Measurements from ENCODE around the gene TUBB1.
"Not testable (repeated sequence)": the region's sequence is repeated elsewhere in the genome, so short reads cannot be mapped to it uniquely, and the experiment has no call there.

Gene TUBB1

DNA sequence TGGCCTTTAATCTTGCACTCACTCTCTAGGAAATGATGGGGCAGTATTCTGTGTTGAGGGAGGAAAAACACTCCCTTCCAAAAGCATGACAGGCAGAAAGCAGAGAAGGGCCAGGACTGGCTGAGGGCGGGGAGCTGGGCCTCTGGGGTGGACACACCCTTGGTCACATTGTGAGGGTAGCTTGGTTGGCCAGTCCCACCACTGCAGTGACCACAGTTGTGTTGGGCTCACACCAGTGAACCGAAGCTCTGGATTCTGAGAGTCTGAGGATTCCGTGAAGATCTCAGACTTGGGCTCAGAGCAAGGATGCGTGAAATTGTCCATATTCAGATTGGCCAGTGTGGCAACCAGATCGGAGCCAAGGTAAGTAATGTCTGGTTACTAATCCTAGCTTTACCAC lies at the start of gene TUBB1:
TUBB1 (plus strand) TSS at position 213 of the 400 bp plus-strand sequence; CDS start at position 307, 94 bp downstream.
- no peak for DNase-seq

DNA sequence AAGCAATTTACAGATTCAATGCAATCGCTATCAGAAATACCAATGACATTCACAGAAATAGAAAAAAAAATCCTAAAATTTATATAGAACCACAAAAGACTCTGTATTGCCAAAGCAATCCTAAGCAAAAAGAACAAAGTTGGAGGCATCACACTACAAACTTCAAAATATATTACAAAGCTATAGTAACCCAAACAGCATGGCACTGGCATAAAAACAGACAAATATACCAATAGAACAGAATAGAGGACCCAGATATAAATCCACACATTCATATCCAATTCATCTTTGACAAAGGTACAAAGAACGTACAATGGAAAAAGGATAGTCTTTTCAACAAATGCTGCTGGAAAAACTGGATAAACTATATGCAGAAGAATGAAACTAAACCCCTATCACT lies 49.8 kb upstream of the TUBB1 start:
- no peak for DNase-seq

DNA sequence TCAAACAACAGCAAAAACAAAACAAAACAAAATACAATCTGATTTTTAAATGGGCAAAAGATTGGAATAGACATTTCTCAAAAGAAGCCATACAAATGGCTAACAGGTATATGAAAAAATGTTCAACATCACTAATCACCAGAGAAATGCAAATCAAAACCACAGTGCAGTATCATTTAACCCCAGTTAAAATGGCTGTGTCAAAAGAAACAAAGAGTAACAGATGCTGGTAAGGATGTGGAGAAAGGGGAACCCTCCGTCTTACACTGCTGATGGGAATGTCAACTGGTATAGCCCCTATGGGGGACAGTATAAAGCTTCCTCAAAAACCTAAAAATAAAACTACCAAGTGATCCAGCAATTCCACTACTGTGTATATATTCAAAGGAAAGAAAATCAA lies 49.1 kb upstream of the TUBB1 start:
- no peak for DNase-seq

DNA sequence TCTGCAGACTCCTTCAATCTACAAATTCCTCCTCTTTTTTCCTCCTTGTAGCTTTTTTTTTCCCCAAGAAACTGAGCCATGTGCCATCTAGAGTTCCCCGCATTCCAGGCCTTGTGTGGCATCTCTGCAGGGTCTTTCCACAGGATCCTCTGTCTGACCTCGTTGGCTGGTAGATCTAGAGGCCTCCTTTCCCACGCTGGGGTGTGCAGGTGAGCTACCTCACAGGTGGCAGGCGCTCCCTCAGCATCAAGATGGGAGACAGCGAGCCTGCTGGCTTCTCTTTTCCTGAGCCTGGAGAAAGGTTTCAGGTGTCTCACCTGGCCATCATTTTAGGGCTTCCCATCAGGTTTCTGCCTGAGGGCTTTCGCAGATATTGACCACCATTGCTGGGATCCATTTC lies 47.8 kb upstream of the TUBB1 start:
- DNase-seq: no peak

DNA sequence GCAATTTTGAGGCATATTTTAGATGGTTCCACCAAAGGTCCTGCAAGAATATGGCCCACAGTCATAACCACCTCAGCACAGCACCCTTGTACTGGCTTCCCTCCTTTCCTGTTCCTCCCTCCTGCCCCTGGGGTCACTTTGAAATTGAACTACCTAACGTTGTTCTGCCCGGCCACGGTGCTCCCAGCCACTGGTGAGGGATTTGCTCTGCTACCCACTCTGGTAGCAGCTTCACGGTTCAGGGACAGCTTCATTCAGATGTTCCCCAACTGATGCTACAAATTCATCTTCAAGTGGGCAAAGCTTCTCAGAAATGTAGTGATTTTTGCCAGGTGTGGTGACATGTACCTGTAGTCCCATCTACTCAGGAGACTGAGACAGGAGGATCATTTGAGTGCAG lies 46.0 kb upstream of the TUBB1 start:
- no peak for DNase-seq

DNA sequence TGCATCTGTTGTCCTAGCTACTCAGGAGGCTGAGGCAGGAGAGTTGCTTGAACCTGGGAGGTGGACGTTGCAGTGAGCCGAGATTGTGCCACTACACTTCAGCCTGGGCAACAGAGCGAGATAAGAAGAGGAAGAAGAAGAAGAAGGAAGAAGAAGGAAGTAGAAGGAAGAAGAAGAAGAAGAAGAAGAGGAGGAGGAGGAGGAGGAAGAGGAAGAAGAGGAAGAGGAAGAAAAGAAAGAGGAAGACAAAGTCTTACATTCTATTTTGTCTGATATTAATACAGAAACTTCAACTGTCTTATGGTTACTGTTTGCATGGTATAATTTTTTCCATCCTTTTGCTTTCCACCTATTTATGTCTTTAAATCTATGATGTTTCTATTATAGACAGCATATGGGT lies 45.4 kb upstream of the TUBB1 start:
- no peak for DNase-seq

DNA sequence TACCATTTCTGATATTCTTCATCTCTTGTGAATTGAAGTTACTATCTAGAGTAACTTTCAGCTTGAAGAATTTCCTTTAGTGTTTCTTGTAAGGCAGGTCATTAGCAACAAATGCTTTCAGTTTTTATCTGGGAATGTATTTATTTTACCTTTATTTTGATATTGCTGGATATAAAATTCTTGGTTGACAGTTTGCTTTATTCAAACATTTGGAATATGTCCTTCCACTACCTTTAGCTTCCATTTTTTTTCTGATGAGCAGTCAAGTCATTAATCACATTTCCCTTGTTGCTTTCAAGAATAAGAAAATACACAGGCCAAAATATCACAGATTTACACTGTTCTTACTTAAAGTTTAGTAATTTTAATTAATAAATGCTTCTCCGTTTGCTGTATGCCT lies 43.9 kb upstream of the TUBB1 start:
- DNase-seq: no peak

DNA sequence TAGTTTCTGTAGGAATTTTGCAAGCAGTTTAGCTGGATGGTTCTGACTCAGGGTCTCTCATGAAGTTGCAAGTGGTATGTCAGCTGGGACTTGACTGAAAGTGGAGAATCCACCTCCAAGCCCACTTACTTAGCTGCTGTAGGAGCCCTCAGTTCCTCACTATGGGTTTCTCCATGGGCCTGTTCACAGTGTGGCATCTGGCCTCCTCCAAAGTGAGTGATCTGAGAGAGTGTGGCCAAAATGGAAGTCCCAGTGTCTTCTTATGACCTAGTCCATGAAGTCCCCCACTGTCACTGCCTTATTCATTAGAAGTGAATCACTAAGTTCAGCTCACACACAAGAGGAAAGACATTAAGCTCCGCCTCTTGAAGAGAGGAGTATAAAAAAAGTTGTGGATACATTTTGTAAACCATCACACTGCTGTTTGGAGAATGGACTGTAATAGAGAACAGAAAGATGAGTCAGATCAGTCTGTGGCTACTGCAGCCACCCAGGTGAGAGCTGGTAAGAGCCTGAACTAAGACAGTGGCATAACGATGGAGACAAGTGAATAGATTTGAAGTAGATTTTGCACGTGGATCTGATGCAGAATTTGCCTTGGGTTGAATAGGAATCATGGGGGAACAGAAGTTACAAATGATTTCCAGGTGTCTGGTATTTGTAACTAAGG lies 43.0 kb upstream of the TUBB1 start:
- DNase-seq: no peak

DNA sequence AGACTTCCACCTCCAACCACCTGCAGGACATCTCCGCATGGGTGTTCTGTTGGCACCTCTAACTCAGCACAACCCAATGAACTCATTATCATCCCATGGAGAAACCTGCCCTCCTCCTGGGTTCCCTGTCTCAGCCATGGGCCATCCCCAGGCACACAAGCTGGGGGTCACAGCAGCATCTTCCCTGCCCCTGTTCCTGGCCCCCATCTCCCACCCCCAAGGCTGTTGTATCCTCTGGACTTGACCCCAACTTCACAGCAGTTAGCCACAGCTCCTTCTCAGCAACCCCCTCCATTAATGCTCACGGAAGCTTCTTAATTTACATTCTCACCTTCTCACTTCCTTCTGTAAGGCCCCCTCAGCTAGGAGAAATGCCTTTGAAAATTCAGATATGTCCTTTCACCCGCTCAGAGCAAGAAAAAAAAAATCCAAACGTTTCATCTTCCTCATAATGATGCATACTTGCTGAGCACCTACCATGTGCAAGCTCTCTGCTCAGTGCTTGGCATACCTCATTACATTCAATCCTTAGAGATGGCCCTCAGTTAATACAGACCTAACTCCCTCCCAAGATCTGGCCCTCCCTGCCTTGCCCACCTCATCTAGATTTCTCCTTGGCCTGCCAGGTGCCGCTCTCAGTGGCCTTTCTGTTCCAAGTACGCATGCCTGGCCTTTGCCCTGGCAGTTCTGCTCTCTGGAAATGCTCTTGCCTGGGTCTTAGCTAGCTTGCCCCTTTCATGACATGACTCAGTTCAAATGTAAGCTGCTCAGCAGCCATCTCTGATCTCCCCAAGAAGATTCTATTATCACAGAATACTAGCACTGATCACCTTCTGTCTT lies 40.7 kb upstream of the TUBB1 start:
- DNase-seq: no peak

DNA sequence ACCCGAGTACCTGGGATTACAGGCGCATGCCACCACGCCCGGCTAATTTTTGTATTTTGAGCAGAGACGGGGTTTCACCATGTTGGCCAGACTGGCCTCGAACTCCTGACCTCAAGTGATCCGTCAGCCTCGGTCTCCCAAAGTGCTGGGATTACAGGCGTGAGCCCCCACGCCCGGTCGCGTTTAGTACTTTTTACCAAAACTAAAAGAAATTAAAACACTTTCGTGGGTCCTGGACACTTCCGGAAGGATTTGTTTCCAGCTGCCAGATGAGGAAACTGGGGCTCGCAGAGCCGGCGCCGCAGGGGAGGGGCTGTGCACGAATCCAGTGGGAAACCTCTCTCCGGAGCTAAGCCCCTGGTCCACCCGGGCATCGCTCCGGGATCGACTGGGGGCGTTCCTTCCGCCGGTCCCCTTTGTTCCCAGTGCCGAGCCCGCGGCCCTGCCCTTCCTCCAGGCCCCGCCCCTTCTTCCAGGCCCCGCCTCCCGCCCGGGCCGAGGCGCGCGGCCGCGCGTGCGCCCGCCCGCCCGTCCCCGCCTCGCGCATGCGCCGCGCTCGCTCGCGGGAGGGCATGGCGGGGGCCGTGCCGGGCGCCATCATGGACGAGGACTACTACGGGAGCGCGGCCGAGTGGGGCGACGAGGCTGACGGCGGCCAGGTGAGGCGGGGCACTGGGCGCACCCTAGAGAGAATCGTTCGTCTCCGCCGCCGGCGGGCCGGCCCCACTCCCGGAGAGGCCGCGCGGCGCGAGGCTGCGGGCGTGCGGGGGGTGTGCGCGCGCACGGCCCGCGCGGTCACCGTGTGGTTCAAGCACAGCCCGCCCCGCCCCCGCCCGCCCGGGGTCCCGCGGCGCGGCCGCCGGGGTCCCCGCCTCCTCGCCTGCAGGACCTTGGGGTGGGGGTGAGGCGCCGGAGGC lies 38.3 kb upstream of the TUBB1 start, which contains the start of gene NELFCD:
NELFCD (plus strand) TSS at position 546 of the 917 bp plus-strand sequence; CDS start at position 600, 54 bp downstream.
- peak; percentile 41 to 89 for DNase-seq

DNA sequence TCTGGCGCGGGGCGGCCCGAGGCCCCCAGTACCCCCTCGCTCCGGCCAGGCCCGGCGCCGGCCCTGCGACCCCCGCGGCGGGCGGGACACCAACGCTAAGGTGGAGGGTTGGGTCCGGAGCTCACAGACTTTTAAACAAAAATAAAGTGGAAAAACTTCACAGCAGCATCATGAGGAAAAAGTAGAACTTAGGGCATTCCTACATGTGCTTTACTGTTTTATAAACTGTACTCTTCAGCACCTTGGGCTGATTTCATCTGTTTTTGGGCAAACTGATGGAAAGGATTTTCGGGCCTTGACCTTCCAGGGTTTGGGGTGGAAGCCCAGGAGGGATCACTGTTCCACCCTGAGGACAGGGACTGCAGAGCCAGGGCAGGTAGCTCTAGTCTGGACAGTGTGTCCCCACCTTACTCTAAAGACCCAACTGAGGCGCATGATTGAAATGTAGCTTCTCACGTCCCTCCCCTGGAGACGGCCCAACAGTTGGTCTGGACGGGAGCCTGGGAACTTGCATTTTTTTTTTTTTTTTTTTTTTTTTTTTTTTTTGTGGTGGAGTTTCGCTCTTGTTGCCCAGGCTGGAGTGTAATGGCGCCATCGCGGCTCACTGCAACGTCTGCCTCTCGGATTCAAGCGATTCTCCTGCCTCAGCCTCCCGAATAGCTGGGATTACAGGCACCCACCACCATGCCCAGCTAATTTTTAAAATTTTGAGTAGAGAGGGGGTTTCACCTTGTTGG lies 37.4 kb upstream of the TUBB1 start:
- DNase-seq: peak in 1 of 2 experiments; percentile 5

DNA sequence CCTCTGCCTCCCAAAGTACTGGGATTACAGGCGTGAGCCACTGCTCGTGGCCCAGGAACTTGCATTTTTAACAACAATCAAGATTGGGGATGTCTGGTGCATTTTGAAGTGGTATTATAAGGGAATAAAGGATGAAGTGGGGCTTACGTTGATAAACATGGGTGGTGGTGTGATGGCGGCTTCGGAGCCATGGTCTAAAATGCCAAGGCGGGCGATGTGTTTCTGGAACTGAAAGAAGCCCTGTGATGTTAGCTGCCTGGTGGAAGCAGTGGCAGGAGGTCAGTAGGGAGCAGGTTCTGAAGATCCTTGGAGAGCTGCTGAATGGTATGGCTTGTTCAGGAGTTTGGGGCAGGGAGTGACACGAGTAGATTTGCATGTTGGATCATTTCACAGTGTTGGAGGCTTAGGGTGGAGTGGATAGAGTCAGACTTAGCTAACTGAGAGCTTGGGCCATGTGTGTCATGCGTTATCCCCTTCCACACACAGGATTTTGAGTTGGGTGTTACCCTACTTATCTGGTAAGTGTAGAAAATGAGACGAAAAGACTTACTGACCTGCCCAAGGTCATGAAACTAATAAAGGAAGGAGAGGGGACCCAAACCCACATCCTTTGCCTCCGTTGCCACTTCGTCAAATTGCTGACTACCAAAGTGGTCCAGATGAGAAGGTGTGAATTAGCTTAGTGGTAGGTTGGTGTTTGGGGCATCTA lies 36.7 kb upstream of the TUBB1 start:
- DNase-seq: no peak

DNA sequence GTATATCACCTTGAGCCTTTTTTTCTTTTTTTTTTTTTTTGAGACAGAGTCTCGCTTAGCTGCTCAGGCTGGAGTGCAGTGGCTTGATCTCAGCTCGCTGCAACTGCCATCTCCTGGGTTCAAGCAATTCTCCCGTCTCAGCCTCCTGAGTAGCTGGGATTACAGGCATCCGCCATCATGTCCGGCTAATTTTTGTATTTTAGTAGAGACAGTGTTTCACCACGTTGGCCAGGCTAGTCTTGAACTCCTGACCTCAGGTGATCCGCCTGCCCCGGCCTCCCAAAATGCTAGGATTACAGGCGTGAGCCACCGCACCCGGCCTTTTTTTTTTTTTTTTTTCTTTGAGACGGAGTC lies 36.1 kb upstream of the TUBB1 start:
- DNase-seq: not testable (repeated sequence)

DNA sequence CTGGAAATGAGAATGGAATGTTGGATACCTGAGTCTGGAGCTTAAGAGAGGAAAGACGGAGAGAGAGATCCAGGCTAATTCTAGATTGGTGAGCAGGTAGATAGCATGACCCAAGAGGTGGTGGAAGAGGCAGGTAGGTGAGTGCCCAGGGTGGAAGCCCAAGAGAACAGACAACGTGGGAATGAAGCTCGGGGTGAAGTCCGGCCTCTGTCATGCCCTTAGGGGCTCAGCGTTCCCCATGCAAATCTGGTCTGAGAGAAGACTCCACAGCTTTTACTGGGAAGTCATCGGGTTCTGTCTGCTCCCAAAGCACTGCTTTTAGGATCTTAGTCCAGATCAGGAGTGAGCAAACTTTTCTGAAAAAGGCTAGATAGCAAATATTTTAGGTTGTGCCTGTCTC lies 34.5 kb upstream of the TUBB1 start:
- DNase-seq: no peak

DNA sequence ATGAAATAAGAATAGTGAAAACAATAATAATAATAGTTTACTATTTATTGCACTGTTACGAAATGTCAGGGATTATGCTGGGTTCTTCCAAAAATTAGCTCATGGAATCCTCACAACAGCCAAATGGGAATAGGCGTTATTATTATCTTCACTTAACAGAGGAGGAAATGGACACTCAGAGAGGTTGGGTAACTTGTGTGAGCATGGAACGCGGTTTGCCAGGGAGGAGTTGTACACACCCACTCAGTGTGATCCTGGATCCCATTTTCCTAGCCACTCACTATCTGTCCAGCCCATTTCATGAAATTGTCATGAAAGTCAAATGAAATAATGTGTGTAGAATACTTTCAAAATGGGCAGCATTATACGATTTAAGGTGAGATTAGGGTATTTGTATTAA lies 33.6 kb upstream of the TUBB1 start:
- no peak for DNase-seq

DNA sequence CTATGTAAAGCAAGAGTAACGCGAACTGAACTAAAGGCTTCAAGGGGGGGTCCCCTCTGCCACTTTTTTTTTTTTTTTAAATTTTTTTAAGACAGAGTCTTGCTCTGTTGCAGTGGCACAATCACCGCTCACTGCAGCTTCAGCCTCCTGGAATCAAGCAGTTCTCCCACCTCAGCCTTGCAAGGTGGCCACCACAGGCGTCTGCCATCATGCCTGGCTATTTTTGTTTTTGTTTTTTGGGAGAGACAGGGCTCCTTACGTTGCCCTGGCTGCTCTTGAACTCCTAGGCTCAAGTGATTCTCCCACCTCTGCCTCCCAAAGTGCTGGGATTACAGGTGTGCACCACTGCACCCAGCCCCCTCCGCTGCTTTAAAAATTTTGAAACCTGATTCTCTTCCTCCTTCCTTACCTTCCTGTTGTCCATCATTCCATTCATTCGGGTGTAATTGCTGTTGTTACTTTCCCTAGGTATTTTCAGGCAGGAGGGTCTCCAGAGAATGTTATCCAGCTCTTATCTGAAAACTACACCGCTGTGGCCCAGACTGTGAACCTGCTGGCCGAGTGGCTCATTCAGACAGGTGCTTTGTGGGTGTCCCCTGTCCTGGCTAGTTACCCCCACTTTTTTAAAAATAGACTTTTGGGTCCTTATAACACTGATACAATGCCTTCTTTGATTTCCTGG lies 32.8 kb upstream of the TUBB1 start:
- no peak for DNase-seq

DNA sequence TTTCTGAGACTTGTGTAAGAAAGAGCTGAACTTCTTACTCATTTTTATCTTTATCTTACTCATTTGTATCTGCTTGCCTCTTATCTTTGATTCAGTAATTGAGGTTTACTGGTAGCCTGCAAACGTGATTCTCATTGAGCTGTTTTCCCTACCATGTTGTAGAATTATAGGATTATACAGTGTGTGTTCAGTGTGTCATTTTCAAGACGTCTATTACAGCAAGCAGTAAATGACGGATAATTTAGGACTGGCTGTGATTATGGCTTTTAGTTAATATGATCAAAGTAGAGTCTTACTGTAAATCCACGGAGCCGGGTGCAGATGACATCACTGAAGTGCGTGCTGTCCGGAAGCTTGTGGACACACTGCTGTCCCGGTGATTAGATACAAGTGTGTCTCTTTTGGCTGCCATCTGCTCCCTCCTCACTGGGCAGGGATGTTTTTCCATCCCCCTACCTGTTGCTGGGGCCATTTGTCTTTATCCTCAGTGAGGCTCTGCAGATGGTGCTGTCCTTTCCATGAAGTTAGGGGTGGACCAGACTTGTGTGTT lies 32.2 kb upstream of the TUBB1 start:
- no peak for DNase-seq

DNA sequence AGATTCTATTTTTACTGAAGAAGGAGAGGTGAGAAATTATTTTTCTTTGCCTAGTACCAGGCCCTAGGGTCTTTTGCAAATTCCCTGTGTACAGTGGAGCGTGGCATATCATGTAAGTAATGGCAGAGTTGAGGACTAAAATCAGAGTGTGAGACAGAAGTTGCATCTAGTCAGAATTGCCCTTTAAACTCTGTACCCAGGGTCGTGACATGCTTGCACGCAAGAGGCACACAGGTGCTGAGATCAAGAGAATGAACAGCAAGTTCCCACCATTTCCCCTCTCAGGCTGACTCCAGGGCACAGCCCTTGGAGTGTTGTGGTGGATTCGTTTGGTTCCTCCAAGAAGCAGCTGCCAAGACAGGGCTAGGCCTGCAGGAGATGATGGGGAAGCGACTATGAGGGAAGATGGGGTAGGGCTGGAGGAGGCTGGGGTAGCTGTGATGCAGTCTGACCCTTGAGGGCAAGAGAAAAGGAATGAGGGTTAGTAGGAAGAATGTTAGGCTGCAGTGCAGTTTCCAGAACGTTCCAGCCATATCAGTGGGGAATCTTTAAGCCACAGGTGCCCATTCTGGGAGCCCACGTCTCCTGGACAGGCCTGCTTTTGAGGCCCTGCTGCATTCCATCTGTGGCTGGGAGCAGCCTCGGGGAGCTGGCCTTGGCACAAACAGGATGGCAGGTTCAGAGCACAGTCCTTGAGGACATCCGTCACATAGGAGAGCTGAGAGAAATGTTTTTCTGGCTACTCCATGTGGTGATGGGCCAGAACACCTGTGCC lies 31.3 kb upstream of the TUBB1 start:
- DNase-seq: no peak

DNA sequence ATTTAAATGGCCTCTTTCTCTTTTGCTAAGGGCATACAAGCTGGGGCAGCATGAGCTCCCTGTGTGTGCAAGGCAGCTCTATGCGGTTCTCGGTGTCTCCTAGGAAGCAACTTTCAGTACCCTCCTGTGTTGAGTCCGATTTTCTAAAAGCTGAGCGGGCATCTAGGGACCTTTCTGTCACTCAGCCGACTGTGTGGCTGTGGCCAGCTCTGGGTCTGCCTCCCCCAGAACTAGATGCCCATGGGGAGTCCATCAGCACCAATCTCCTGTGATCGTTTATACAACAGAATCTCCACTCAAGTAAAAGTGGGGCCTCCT lies 30.7 kb upstream of the TUBB1 start:
- DNase-seq: no peak

DNA sequence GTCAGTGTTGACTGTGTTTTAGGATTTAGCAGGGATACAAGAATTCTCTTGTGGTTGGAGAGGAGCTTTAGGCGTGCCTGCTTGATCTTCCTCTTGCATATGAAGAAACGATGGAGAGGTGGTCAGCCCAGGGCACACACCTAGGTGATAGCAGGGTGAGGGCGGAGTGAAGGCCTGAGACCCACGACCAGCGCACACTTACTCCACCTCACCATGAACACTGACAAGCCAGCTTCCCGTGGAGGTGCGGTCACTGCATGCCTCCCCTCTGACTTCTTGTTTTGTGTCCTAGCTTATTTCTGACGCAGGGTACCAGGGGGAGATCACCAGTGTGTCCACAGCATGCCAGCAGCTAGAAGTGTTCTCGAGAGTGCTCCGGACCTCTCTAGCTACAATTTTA lies 30.0 kb upstream of the TUBB1 start:
- no peak for DNase-seq

Data from NCI-H187 (cell line).